Chondrocyte (in vitro differentiated cells): ENCODE data around the gene LEKR1. TPM values are rescaled to one million over a fixed set of nuclear protein-coding genes. Genes with fewer than 3 reads are reported as not detected.
A peak's percentile ranks its signal among the peaks of the same experiment; 100 is the strongest.

Source experiments
- DNase-seq: peaks from one replicate; pipeline ENCODE4 v3.0.0; 2021; ENCODE audit warnings: mixed read lengths, low spot score
- H3K27ac Mint-ChIP-seq: one replicate; pipeline ENCODE4 v1.8.0; 2021; ENCODE audit warnings: mild to moderate bottlenecking, moderate library complexity, mixed read lengths; ENCODE audit not compliant: unreplicated experiment
- H3K27me3 Mint-ChIP-seq: 2 replicates; pipeline ENCODE4 v1.8.0; 2021; ENCODE audit warnings: low read depth, mixed read lengths
- H3K36me3 Mint-ChIP-seq: 2 replicates; pipeline ENCODE4 v1.8.0; 2021; ENCODE audit warnings: low read depth, mixed read lengths
- H3K4me1 Mint-ChIP-seq: 2 replicates; pipeline ENCODE4 v1.8.0; 2021; ENCODE audit warnings: low read depth, mild to moderate bottlenecking, mixed read lengths
- H3K4me3 Mint-ChIP-seq: one replicate; pipeline ENCODE4 v1.8.0; 2021; ENCODE audit warnings: mild to moderate bottlenecking, moderate library complexity, mixed read lengths; ENCODE audit not compliant: unreplicated experiment
- H3K9me3 Mint-ChIP-seq: 2 replicates; pipeline ENCODE4 v1.8.0; 2021; ENCODE audit warnings: low read depth, mixed read lengths
- total RNA-seq: library from RNA; stranded (reverse); gene quantifications from 3 replicates; pipeline ENCODE4 v1.2.1, GENCODE V29; 2021
- TF ChIP-seq, protein P1 (sequence below): fragments of 200-600 bp; sonication (generic); IDR thresholded peaks from 2 replicates; pipeline ENCODE4 v1.5.0; 2021; ENCODE audit warnings: antibody characterized with exemption, mild to moderate bottlenecking, moderate library complexity

Gene LEKR1
- total RNA-seq, 1 donor from 2014 or later, result 0.45 TPM

DNA sequence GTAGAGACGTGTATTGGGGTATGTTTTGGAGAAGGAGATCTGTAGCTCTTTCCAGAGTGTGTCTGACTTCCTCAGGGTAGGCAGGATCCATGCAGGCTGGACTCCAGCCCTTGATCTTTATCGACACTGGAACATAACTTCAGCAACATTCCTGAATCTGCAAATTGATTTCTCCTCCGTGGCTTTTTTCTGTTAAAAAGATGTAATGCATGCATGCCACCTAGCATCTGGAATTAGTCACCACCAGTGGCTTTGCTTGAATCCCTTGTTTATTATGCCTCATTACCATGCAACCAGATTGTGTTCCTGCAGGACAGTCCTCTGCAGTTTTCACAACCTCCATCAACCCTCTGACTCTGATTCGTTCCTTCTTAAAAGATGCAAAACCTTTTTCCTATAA lies 247.7 kb downstream of the LEKR1 start:
- TF ChIP-seq, protein P1, sequence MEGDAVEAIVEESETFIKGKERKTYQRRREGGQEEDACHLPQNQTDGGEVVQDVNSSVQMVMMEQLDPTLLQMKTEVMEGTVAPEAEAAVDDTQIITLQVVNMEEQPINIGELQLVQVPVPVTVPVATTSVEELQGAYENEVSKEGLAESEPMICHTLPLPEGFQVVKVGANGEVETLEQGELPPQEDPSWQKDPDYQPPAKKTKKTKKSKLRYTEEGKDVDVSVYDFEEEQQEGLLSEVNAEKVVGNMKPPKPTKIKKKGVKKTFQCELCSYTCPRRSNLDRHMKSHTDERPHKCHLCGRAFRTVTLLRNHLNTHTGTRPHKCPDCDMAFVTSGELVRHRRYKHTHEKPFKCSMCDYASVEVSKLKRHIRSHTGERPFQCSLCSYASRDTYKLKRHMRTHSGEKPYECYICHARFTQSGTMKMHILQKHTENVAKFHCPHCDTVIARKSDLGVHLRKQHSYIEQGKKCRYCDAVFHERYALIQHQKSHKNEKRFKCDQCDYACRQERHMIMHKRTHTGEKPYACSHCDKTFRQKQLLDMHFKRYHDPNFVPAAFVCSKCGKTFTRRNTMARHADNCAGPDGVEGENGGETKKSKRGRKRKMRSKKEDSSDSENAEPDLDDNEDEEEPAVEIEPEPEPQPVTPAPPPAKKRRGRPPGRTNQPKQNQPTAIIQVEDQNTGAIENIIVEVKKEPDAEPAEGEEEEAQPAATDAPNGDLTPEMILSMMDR, result peak; percentile 60
- Mint-ChIP-seq H3K4me1 (peaks cover 48% of the 10 kb centered on the region), H3K4me3 (no peak overlapping the region), H3K27me3 (no peaks in the 10 kb centered on the region), H3K36me3 (no peaks in the 10 kb centered on the region), H3K27ac (no peak overlapping the region), H3K9me3 (no peaks in the 10 kb centered on the region)
- no peak for DNase-seq

DNA sequence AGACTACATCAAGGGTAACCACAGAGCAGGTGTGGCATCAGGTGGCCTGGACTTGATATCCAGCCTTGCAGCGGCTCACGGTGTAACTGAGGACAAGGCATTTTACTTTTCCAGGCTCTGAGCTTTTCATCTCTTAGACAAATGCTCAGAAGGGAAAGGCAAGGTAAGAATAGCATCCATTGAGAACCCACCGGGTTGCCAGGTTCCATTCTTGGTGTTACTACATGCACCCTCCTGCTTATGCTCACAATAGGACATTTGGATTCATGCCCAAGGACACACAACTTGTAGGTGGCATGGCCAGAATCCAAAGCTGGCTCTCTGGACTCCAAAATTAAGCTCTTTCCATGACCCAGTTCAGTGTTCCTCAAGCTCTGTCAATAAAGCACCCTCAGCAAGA lies 248.3 kb downstream of the LEKR1 start:
- H3K4me1 Mint-ChIP-seq, result peaks cover 48% of the 10 kb centered on the region
- H3K27ac Mint-ChIP-seq, result no peak overlapping the region
- H3K4me3 Mint-ChIP-seq, result no peak overlapping the region
- no peak for DNase-seq
- no peaks in the 10 kb centered on the region for H3K36me3 Mint-ChIP-seq
- no peaks in the 10 kb centered on the region for H3K27me3 Mint-ChIP-seq
- H3K9me3 Mint-ChIP-seq, result no peaks in the 10 kb centered on the region
- TF ChIP-seq, protein P1, result no peak

DNA sequence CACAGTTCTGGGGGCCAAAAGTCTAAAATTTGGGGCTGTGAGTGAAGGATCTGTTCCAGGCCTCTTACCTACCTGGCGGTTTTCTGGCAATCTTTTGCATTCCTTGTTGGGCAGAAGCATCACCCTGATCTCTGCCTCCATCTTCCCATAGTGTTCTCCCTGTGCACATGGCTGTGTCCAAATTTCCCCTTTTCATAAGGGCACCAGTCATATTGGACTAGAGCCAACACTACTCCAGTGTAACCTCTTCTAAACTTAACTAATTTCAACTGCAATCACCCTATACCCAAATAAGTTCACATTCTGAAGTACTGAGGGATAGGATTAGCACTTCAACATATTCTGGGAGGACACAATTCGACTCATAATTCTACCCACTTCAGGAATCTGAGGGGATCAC lies 248.8 kb downstream of the LEKR1 start:
- TF ChIP-seq, protein P1, result no peak
- Mint-ChIP-seq H3K9me3 (no peaks in the 10 kb centered on the region), H3K36me3 (no peaks in the 10 kb centered on the region), H3K27me3 (no peaks in the 10 kb centered on the region), H3K27ac (no peak overlapping the region), H3K4me3 (no peak overlapping the region), H3K4me1 (peaks cover 51% of the 10 kb centered on the region)
- DNase-seq, result no peak

DNA sequence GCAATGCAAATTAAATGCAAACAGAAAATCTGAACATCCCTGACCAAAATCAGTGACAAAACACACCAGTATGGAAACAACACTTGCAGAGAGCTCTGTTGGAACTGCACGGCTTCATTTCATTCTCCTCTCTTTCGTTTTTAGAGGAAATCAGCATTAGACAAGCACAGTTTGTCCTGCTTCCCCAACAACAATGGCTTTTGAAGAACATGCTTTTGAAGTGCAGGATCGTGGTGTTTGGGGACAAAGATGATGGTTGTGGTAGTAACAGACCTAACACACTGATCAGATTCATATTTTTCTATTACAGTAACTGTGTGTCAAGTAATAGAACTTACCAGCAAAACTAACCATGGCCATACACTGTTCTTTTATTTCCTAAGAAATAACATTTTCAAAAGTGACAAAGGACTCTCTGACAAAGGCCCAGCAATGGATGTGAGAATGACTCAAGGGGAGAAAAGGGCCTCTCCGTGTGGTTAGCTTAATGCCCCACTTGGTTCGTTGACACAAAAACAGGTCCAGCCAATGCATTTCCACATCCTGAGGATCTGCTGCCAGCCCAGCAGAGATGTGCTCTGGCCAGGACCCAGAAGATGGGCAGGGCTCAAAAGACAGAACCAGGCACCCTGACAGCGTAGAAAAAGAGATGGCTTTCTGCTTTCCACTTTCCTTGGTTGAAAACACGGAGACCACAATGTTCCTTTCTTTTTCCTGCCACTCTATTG lies 249.7 kb downstream of the LEKR1 start:
- TF ChIP-seq, protein P1, result no peak
- no peaks in the 10 kb centered on the region for H3K9me3 Mint-ChIP-seq
- no peak overlapping the region for H3K4me3 Mint-ChIP-seq
- no peak for DNase-seq
- H3K4me1 Mint-ChIP-seq, result peaks cover 48% of the 10 kb centered on the region
- H3K27ac Mint-ChIP-seq, result peak overlapping the region; percentile 36
- no peaks in the 10 kb centered on the region for H3K27me3 Mint-ChIP-seq
- H3K36me3 Mint-ChIP-seq, result no peaks in the 10 kb centered on the region

DNA sequence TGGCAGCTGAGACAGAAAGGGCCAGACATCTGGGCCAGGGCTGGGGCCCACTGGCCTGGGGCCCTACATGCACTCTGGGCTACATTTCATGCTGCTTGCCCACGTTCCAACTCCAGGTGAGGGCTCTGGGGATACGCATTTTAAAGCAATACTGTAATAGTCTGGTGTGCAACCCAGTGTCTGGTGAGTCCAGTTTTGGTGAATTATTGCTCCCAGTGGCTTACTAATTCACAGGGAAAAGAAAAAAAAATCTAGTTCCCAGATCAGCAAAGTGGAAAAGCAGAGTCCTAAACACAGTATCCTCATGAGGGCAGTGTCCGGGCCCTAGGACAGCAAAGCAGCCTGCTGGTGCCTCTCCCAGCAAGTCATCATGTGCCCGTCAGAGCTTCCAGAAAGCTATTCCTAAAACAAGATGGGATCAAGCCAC lies 251.4 kb downstream of the LEKR1 start:
- no peak for DNase-seq
- TF ChIP-seq, protein P1, result peak; percentile 59
- Mint-ChIP-seq H3K36me3 (no peaks in the 10 kb centered on the region), H3K4me1 (peaks cover 59% of the 10 kb centered on the region), H3K4me3 (no peak overlapping the region), H3K27me3 (no peaks in the 10 kb centered on the region), H3K27ac (peak overlapping the region; percentile 82), H3K9me3 (no peaks in the 10 kb centered on the region)
